Calu3 (cell line): ENCODE data around the gene POLDIP3. TPM values are rescaled to one million over a fixed set of nuclear protein-coding genes. Genes with fewer than 3 reads are reported as not detected.

ENCODE experiments used
- BruUV-seq: library from RNA; stranded (reverse); fragments of 400-500 nt; replicated peaks from 2 replicates; lab custom pipeline; 2021; lab: Mats Ljungman, UMichigan
- CTCF ChIA-PET: fragments of 300-600 bp; sonication (Branson Sonifier 250); formaldehyde crosslinking; loops from one replicate; lab custom pipeline; 2022; ENCODE audit warnings: antibody characterized with exemption; lab: Charles Lee
- DNase-seq: peaks from one replicate; pipeline ENCODE4 v3.0.0; 2022
- H3K27ac Mint-ChIP-seq: one replicate; pipeline ENCODE4 v1.8.0; 2022; ENCODE audit warnings: mixed read lengths; ENCODE audit not compliant: unreplicated experiment
- H3K27me3 Mint-ChIP-seq: one replicate; pipeline ENCODE4 v1.8.0; 2022; ENCODE audit warnings: mixed read lengths; ENCODE audit not compliant: unreplicated experiment
- H3K36me3 Mint-ChIP-seq: one replicate; pipeline ENCODE4 v1.8.0; 2022; ENCODE audit warnings: mild to moderate bottlenecking, moderate library complexity, mixed read lengths; ENCODE audit not compliant: insufficient read depth, unreplicated experiment
- H3K4me1 Mint-ChIP-seq: one replicate; pipeline ENCODE4 v1.8.0; 2022; ENCODE audit warnings: mild to moderate bottlenecking, low read depth, mixed read lengths; ENCODE audit not compliant: unreplicated experiment
- H3K4me3 Mint-ChIP-seq: one replicate; pipeline ENCODE4 v1.8.0; 2022; ENCODE audit warnings: mild to moderate bottlenecking, low read depth, moderate library complexity, mixed read lengths; ENCODE audit not compliant: unreplicated experiment
- H3K9me3 Mint-ChIP-seq: one replicate; pipeline ENCODE4 v1.8.0; 2022; ENCODE audit warnings: low read depth, mixed read lengths; ENCODE audit not compliant: unreplicated experiment
- intact Hi-C: fragments of 100-400 bp; cut with micrococcal nuclease; formaldehyde crosslinking; loops from one replicate; pipeline ENCODE4 v1.10.0; 2022; ENCODE audit not compliant: unreplicated experiment
- total RNA-seq: library from RNA; stranded (reverse); gene quantifications from 2 replicates; pipeline ENCODE4 v1.2.3, GENCODE V29; 2022
- TF ChIP-seq, protein P1 (sequence below): fragments of 200-600 bp; IDR thresholded peaks from one replicate; pipeline ENCODE4 v1.8.0; 2022; ENCODE audit warnings: antibody characterized with exemption; ENCODE audit not compliant: unreplicated experiment

The POLDIP3 gene
- total RNA-seq, 1 experiment from 2014 or later = 60.1 TPM

DNA sequence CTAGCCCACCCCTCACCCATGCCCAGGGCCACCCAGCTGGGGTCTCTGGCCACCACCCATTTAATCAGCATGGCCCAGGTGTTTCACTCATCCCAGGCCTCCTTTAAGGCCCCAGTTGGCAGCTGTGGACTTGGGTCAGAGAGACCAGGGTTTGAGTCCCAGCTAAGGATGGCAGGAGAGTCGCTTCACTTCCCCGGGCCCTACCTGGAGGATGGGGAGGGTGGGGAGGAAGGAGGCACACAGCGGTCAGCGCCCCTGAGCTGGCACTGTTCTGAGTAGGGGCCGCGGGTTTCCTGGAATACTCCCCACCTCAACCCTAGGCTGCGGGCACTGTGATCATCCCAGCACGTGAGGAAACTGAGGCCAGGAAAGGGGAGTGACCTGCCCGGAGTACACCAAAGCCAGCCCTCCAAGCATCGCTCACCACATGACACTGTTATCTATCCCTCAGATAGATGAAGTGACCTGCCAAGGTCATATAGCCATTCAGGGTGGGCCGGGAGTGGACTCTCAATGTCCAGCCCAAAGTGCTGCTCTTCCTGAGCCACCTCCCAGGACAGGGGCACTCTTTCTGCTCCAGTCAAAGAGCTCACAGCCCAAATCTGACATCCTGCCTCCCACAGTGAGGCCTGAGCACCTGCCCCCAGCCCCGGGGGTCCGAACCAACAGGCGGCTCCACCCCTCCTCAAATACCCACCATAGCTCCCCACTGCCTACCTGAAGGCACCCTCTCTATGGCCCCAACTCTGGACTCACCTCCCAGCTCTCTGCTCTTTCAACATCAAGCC, 29.1 kb upstream of the POLDIP3 start:
- Mint-ChIP-seq H3K27me3 (no peaks in the 10 kb centered on the region), H3K4me1 (peaks cover 27% of the 10 kb centered on the region), H3K27ac (no peak overlapping the region), H3K36me3 (peaks cover 32% of the 10 kb centered on the region), H3K9me3 (no peaks in the 10 kb centered on the region), H3K4me3 (no peak overlapping the region)
- CTCF ChIA-PET = interaction anchor here (0.6 kb wide), 1 partner anchor 500 kb away, joined by 3 read pairs; no protein-coding TSS in a partner anchor
- BruUV-seq = no TSS peak
- DNase-seq = no peak
- intact Hi-C loops = no loop called here
- TF ChIP-seq, protein P1, sequence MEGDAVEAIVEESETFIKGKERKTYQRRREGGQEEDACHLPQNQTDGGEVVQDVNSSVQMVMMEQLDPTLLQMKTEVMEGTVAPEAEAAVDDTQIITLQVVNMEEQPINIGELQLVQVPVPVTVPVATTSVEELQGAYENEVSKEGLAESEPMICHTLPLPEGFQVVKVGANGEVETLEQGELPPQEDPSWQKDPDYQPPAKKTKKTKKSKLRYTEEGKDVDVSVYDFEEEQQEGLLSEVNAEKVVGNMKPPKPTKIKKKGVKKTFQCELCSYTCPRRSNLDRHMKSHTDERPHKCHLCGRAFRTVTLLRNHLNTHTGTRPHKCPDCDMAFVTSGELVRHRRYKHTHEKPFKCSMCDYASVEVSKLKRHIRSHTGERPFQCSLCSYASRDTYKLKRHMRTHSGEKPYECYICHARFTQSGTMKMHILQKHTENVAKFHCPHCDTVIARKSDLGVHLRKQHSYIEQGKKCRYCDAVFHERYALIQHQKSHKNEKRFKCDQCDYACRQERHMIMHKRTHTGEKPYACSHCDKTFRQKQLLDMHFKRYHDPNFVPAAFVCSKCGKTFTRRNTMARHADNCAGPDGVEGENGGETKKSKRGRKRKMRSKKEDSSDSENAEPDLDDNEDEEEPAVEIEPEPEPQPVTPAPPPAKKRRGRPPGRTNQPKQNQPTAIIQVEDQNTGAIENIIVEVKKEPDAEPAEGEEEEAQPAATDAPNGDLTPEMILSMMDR = no peak

- intact Hi-C loops = no loop called here
- BruUV-seq = no TSS peak
- Mint-ChIP-seq H3K27ac (no peak overlapping the region), H3K27me3 (no peaks in the 10 kb centered on the region), H3K4me1 (peaks cover 20% of the 10 kb centered on the region), H3K36me3 (peaks cover 24% of the 10 kb centered on the region), H3K4me3 (no peak overlapping the region), H3K9me3 (no peaks in the 10 kb centered on the region)
- DNase-seq = no peak
- CTCF ChIA-PET = interaction anchor here (0.6 kb wide), 1 partner anchor 46 kb away, joined by 4 read pairs; no protein-coding TSS in a partner anchor
- TF ChIP-seq, protein P1 = no peak
Measured at GRCh38 chr22:42642806-42643633, 28.3 kb upstream of the POLDIP3 start.

DNA sequence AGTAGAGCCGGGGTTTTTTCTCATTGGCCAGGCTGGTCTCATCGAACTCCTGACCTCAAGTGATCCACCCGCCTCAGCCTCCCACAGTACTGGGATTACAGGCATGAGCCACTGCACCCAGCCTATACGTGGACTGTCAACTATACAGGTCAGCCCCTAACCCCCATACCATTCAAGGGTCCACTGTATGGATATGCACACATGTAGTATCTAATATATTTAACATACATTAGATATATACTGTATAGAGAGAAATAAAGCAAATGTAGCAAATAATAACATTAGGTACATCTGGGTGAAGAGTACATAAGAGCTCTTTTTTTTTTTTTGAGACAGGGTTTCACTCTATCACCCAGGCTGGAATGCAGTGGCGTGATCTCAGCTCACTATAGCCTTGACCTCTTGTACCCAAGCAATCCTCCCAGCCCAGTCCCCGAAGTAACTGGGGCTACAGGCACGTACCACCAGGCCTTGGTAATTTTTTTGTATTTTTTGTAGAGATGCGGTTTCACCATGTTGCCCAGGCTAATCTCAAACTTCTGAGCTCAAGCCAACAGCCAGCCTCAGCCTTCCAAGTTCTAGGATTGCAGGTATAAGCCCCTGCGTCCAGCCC, 27.2 kb upstream of the POLDIP3 start:
- H3K4me1 Mint-ChIP-seq = peaks cover 12% of the 10 kb centered on the region
- no TSS peak for BruUV-seq
- no peak for DNase-seq
- TF ChIP-seq, protein P1 = no peak
- intact Hi-C loops = no loop called here
- H3K9me3 Mint-ChIP-seq = no peaks in the 10 kb centered on the region
- H3K27ac Mint-ChIP-seq = no peak overlapping the region
- H3K36me3 Mint-ChIP-seq = peaks cover 15% of the 10 kb centered on the region
- CTCF ChIA-PET = no interaction called here
- no peaks in the 10 kb centered on the region for H3K27me3 Mint-ChIP-seq
- no peak overlapping the region for H3K4me3 Mint-ChIP-seq

DNA sequence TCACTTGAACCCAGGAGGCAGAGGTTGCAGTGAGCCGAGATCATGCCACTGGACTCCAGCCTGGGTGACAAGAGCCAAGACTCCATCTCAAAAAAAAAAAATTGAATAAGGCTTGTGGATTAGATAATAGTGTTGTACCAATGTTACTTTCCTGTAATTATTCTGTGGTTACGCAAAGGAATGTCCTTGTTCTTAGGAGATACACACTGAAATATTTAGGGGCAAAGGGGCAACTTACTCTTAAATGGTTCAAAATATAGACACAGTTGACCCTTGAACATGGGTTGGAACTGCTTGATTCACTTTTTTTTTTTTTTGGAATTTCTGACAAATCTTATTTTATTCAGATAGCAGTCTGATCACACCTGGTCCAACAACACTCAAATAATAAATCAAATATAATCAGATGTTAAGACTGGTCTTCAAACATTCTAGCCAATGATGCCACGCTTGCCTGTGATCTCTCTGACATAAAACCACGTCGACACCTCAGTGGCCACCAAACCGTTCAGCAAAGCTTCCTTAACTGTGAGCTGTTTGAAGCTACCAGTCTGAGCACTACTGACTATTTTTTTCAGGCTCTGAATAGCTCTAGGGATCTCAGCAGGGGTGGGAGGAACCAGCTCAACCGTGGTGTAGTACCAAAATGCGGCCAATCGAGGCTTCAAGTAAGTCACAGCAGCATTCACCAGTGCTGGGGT, 25.0 kb upstream of the POLDIP3 start:
- peaks cover 17% of the 10 kb centered on the region for H3K4me1 Mint-ChIP-seq
- H3K36me3 Mint-ChIP-seq = peaks cover 20% of the 10 kb centered on the region
- no peaks in the 10 kb centered on the region for H3K9me3 Mint-ChIP-seq
- TF ChIP-seq, protein P1 = no peak
- H3K27me3 Mint-ChIP-seq = no peaks in the 10 kb centered on the region
- no peak overlapping the region for H3K27ac Mint-ChIP-seq
- H3K4me3 Mint-ChIP-seq = no peak overlapping the region
- DNase-seq = no peak
- no TSS peak for BruUV-seq
- CTCF ChIA-PET = interaction anchor here (0.6 to 0.7 kb wide), 2 partner anchors 136 to 145 kb away, joined by 3 to 4 read pairs; no protein-coding TSS in a partner anchor
- intact Hi-C loops = no loop called here
